MM.1S (cell line): Measurements from ENCODE around the gene SEPHS2.

ENCODE experiments used
- CTCF ChIP-seq: fragments of 300-600 bp; sonication (generic); IDR thresholded peaks from 2 replicates; pipeline ENCODE4 v1.5.1; 2016; ENCODE audit warnings: antibody characterized with exemption, low read length, mixed read lengths
- EZH2 ChIP-seq: fragments of 300-600 bp; sonication (generic); optimal IDR thresholded peaks from 2 replicates; pipeline ENCODE3; 2017; ENCODE audit warnings: low read depth, mild to moderate bottlenecking, antibody characterized with exemption, low read length, mixed read lengths
- EZH2phosphoT487 ChIP-seq: fragments of 300-600 bp; sonication (generic); IDR thresholded peaks from 2 replicates; pipeline ENCODE4 v1.6.1; 2018; ENCODE audit warnings: antibody characterized with exemption, low read length

GRCh38 chr16:30434852-30435251, 10.8 kb downstream of the SEPHS2 start:
- TF ChIP-seq EZH2phosphoT487 (no peak), CTCF (no peak), EZH2 (no peak)
